GM13977 (cell line): ENCODE data around the gene SESTD1.
"Not testable (repeated sequence)": the region's sequence is repeated elsewhere in the genome, so short reads cannot be mapped to it uniquely, and the experiment has no call there.

Experiments used
- DNase-seq: peaks from one replicate; pipeline ENCODE4 v3.0.0; 2012; ENCODE audit warnings: low spot score
- CTCF ChIP-seq: IDR thresholded peaks from 2 replicates; pipeline ENCODE4 v1.5.1; 2012; ENCODE audit warnings: mild to moderate bottlenecking, control low read depth; ENCODE audit not compliant: insufficient read depth; ENCODE audit errors: extremely low read depth, missing control alignments
- in situ Hi-C: fragments of 300-500 bp; cut with MboI; formaldehyde crosslinking; loops from one replicate; pipeline ENCODE4 v1.12.0; 2022; ENCODE audit warnings: low sequenced_read_pairs, low pct_unique_long_range_greater_than_20kb, mixed read lengths, inconsistent platforms; ENCODE audit not compliant: unreplicated experiment

The SESTD1 gene

DNA sequence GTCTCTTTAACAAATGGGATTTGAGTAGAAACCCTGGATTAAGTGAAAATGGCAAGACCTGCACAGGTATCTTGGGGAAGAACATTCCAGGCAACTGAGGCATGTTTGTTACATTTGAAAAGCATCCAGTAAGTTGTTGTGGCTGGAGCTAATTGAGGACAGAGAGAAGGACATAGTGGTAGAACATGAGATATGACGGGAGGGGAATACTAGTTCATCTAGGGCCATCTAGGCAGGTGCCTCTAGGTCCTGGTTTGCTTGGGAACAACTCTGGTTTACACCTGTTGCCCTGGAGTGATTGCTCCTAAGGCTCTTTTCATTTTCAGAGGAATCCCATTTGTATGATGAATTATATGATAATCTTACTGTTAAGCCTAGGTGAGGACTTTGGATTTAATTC lies 194.9 kb downstream of the SESTD1 start:
- no peak for DNase-seq
- TF ChIP-seq CTCF, result no peak
- in situ Hi-C loops, result no loop called here

GRCh38 chr2:179068991-179069643 lies 195.5 kb downstream of the SESTD1 start:
- no peak for DNase-seq
- TF ChIP-seq CTCF, result no peak
- in situ Hi-C loops, result no loop called here

GRCh38 chr2:179059026-179059700 lies 205.5 kb downstream of the SESTD1 start:
- DNase-seq, result no peak
- in situ Hi-C loops, result no loop called here
- TF ChIP-seq CTCF, result no peak

GRCh38 chr2:179057737-179058136 lies 206.9 kb downstream of the SESTD1 start:
- in situ Hi-C loops, result no loop called here
- TF ChIP-seq CTCF, result no peak
- DNase-seq, result no peak

DNA sequence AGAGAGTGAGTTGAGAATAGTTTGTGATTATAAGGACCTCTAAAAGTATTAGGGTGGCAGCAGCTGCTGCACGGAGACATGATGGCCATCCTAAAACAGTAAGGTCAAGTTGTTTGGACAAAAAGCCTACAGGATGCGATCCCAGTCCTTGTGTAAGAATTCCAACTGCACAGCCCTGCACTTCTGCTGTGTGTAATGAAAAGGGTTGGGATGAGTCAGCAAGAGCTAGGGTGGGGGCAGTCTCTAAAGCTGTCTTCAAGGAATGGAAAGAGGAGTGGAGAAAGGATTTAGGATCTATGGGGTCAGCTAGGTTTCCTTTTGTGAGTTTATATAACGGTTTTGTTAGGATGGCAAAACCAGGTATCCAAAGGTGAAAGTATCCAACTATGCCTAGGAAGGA lies 211.1 kb downstream of the SESTD1 start:
- in situ Hi-C loops, DNase-seq: not testable (repeated sequence)
